ENCODE measurements around the gene CCDC38. TPM values are rescaled to one million over a fixed set of nuclear protein-coding genes. Genes with fewer than 3 reads are reported as not detected.
A peak's percentile ranks its signal among the peaks of the same experiment; 100 is the strongest.

CCDC38 gene
- total and polyA plus RNA-seq, 9 of the 15 experiments (the other 6 are each of a cell fraction or from before 2014, with no cell fraction given): not detected

GRCh38 chr12:95863337-95863736 lies 79.1 kb downstream of the CCDC38 start (continued):
- TF ChIP-seq ZBTB7A (IDR thresholded peaks at IDR 0.05; ENCODE audit: borderline replicate concordance, control insufficient read depth, low read depth, low read length) (no peak), C11orf30 (IDR thresholded peaks at IDR 0.05; ENCODE audit: low read depth) (peak; percentile 63), MAFG (tag; conservative IDR thresholded peaks at IDR 0.05) (peak; percentile 45; the same call in 1 of the 2 replicates), MAFK (IDR thresholded peaks at IDR 0.05; ENCODE audit: low read length) (peak; percentile 44), FOXJ3 (CRISPR knock-in tag; IDR thresholded peaks at IDR 0.05) (no peak), ZNF444 (CRISPR knock-in tag; IDR thresholded peaks at IDR 0.05) (no peak), ZNF76 (CRISPR knock-in tag; IDR thresholded peaks at IDR 0.05; ENCODE audit: borderline replicate concordance) (no peak), LARP7 (IDR thresholded peaks at IDR 0.05) (no peak)

- H3K4me1 ChIP-seq (replicated peaks in 1 of 2; ENCODE audit: control insufficient read depth in 2 of 2, insufficient read depth in 2 of 2, low read length in 2 of 2): peaks cover 0 to 7% of the 10 kb centered on the region in 2 experiments; a peak in 3 of 5 replicates
- TF ChIP-seq RBM25 (IDR thresholded peaks at IDR 0.05; ENCODE audit: low read depth, low read length, severe bottlenecking) (peak; percentile 43), POLR2H (tag; IDR thresholded peaks at IDR 0.05; ENCODE audit: low read depth) (no peak), ZNF146 (CRISPR knock-in tag; IDR thresholded peaks at IDR 0.05; ENCODE audit: unreplicated experiment) (peak; percentile 51), SIN3B (IDR thresholded peaks at IDR 0.05; ENCODE audit: low read depth) (no peak), GTF2F1 (IDR thresholded peaks at IDR 0.05; ENCODE audit: low read depth, low read length) (no peak)
- DNase-seq (ENCODE audit: extremely low read depth in 1 of 4, low spot score in 3 of 4): no peak
- no peaks in the 10 kb centered on the region for H3K9me1 ChIP-seq (ENCODE audit: control insufficient read depth, insufficient read depth, low read length)
- 0 out of 2 replicates have a peak, but pooled peaks cover 3% of the 10 kb centered on the region for H4K20me1 ChIP-seq (replicated peaks; ENCODE audit: control insufficient read depth, insufficient read depth, low read length)
- intact Hi-C loops (cut with micrococcal nuclease): no loop called here
- BruUV-seq (replicated peaks): no TSS peak
- FAIRE-seq: no peak
- no peak for ATAC-seq
- H2AFZ ChIP-seq (ENCODE audit: low read depth, low read length): no peak overlapping the region
- no peak overlapping the region for H3K4me3 ChIP-seq
- no peak overlapping the region for H3K4me2 ChIP-seq (ENCODE audit: insufficient read depth, low read length)
- no peak overlapping the region for H3K9ac ChIP-seq (ENCODE audit: insufficient read depth in 1 of 2, low read depth in 2 of 2, low read length in 2 of 2)
- whole genome bisulfite sequencing (ENCODE audit: insufficient coverage, low coverage, missing lambda C conversion rate): 100% methylated on average over 3 of the region's 3 CpGs
- H3K9me3 ChIP-seq (replicated peaks; ENCODE audit: control insufficient read depth, insufficient read depth, low read depth, low read length): no peaks in the 10 kb centered on the region; the same call in 1 of the 2 replicates
- POLR2A ChIA-PET: no interaction called here
- H3K36me3 ChIP-seq (ENCODE audit: control insufficient read depth, insufficient read depth, low read length): peaks cover 69% of the 10 kb centered on the region
- peaks cover 67% of the 10 kb centered on the region for H3K79me2 ChIP-seq (ENCODE audit: control insufficient read depth, insufficient read depth, low read length)
- CTCF ChIA-PET (ENCODE audit: low intra/inter-chr PET ratio): interaction anchor here (0.6 kb wide), 1 partner anchor 249 kb away, joined by 3 read pairs; no protein-coding TSS in a partner anchor
- H3K27me3 ChIP-seq (ENCODE audit: control insufficient read depth in 2 of 2, insufficient read depth in 2 of 2, low read length in 2 of 2): no peaks in the 10 kb centered on the region
- no peak overlapping the region for H3K27ac ChIP-seq (ENCODE audit: extremely low read depth, low read depth, low read length)
- in situ Hi-C loops (cut with MboI): no loop called here
Observed at GRCh38 chr12:95862038-95862437, 80.4 kb downstream of the CCDC38 start.
